K562 (cell line): Measurements from ENCODE around the gene CDH5. TPM values are rescaled to one million over a fixed set of nuclear protein-coding genes. Genes with fewer than 3 reads are reported as not detected.

Experiments
- ATAC-seq: fragments of 200-7000 bp; cut with Tn5 transposase; 3 replicates; pipeline ENCODE4 v1.9.1; 2020; ENCODE audit warnings: moderate library complexity
- BruUV-seq: library from RNA; stranded (reverse); fragments of 400-500 nt; replicated peaks from 2 replicates; lab custom pipeline; 2021; lab: Mats Ljungman, UMichigan
- CTCF ChIA-PET: fragments of 300-600 bp; formaldehyde crosslinking; extraction: SDS; loops from one replicate; lab custom pipeline; 2021; ENCODE audit warnings: low intra/inter-chr PET ratio; lab: Yijun Ruan, JAX
- POLR2A ChIA-PET: fragments of 300-600, 350-650 bp; sonication (Branson Sonifier 250); formaldehyde crosslinking; extraction: SDS; loops from one replicate; lab custom pipeline; 2021; ENCODE audit warnings: antibody characterized with exemption, inconsistent platforms; lab: Yijun Ruan, JAX
- DNase-seq, 4 experiments: peaks; one replicate each; pipeline versions ENCODE4 v3.0.0 to v3.0.0-alpha.2; 2011 to 2018; ENCODE audit warnings: low spot score in 3 of 4, mixed read lengths in 3 of 4; ENCODE audit errors: extremely low read depth in 1 of 4
- FAIRE-seq: peaks from 2 replicates; lab custom pipeline; 2011; peaks lifted over from hg19 to GRCh38; lab: Jason Lieb, UNC
- H2AFZ ChIP-seq: 2 replicates; pipeline ENCODE4 v1.6.0; 2011; ENCODE audit warnings: low read depth, low read length, control low read depth, inconsistent platforms
- H3K27ac ChIP-seq: fragments of 200-600 bp; 3 replicates; pipeline ENCODE4 v1.8.0; 2011; ENCODE audit warnings: low read depth, mild to moderate bottlenecking, control low read depth, inconsistent platforms, low read length, moderate library complexity, mixed read lengths; ENCODE audit errors: extremely low read depth
- H3K27me3 ChIP-seq, 2 experiments: fragments of 300-600 bp in 1 of 2; 2 replicates in 1 of 2; 3 replicates in 1 of 2; pipeline versions ENCODE4 v1.6.0 to v1.8.0; 2011; ENCODE audit warnings: inconsistent platforms in 2 of 2, low read length in 2 of 2, mild to moderate bottlenecking in 1 of 2, mixed read lengths in 1 of 2, moderate library complexity in 1 of 2; ENCODE audit not compliant: control insufficient read depth in 2 of 2, insufficient read depth in 2 of 2
- H3K36me3 ChIP-seq: fragments of 300-600 bp; 3 replicates; pipeline ENCODE4 v1.8.0; 2011; ENCODE audit warnings: mild to moderate bottlenecking, low read length, inconsistent platforms; ENCODE audit not compliant: control insufficient read depth, insufficient read depth
- H3K4me1 ChIP-seq, 2 experiments: fragments of 200-600 bp in 1 of 2; replicated peaks in 1 of 2; 2 replicates in 1 of 2; 3 replicates in 1 of 2; pipeline versions ENCODE4 v1.5.1 to v1.8.0; 2011; ENCODE audit warnings: inconsistent platforms in 2 of 2, low read length in 2 of 2, mild to moderate bottlenecking in 1 of 2, mixed read lengths in 1 of 2, moderate library complexity in 1 of 2; ENCODE audit not compliant: control insufficient read depth in 2 of 2, insufficient read depth in 2 of 2
- H3K4me2 ChIP-seq: 2 replicates; pipeline ENCODE4 v1.6.1; 2011; ENCODE audit warnings: low read length, control low read depth, inconsistent platforms, mixed read lengths; ENCODE audit not compliant: insufficient read depth
- H3K4me3 ChIP-seq: fragments of 200-600 bp; sonication (generic), shearing (Covaris generic); 2 replicates; pipeline ENCODE4 v1.5.1; 2016; ENCODE audit warnings: control low read depth, inconsistent platforms
- H3K79me2 ChIP-seq: fragments of 200-600 bp; 3 replicates; pipeline ENCODE4 v1.8.0; 2011; ENCODE audit warnings: low read length, inconsistent platforms; ENCODE audit not compliant: control insufficient read depth, insufficient read depth
- H3K9ac ChIP-seq, 2 experiments: 2 replicates each; pipeline versions ENCODE4 v1.6.0 to v1.6.1; 2011; ENCODE audit warnings: low read depth in 2 of 2, low read length in 2 of 2, control low read depth in 1 of 2, inconsistent platforms in 1 of 2, mild to moderate bottlenecking in 1 of 2, mixed read lengths in 1 of 2; ENCODE audit not compliant: insufficient read depth in 1 of 2
- H3K9me1 ChIP-seq: one replicate; pipeline ENCODE4 v1.6.0; 2011; ENCODE audit warnings: inconsistent platforms, mild to moderate bottlenecking, low read length, moderate library complexity; ENCODE audit not compliant: control insufficient read depth, insufficient read depth
- H3K9me3 ChIP-seq: replicated peaks from 2 replicates; pipeline ENCODE4 v1.5.1; 2011; ENCODE audit warnings: low read depth, low read length, inconsistent platforms; ENCODE audit not compliant: control insufficient read depth, insufficient read depth
- H4K20me1 ChIP-seq: replicated peaks from 2 replicates; pipeline ENCODE4 v1.6.1; 2011; ENCODE audit warnings: low read length, inconsistent platforms, mixed read lengths; ENCODE audit not compliant: control insufficient read depth, insufficient read depth
- CEBPZ ChIP-seq: fragments of 150-350 bp; IDR thresholded peaks from 2 replicates; pipeline ENCODE4 v1.6.1; 2014; ENCODE audit warnings: low read depth, mild to moderate bottlenecking, low read length, borderline replicate concordance
- DACH1 ChIP-seq: fragments of 450-650 bp; IDR thresholded peaks from 2 replicates; pipeline ENCODE4 v1.6.1; 2018; ENCODE audit not compliant: partially characterized antibody
- DEAF1 ChIP-seq: fragments of 450-650 bp; formaldehyde crosslinking; IDR thresholded peaks from 2 replicates; pipeline ENCODE4 v1.4.0; 2020; ENCODE audit warnings: mild to moderate bottlenecking, moderate library complexity
- MAFF ChIP-seq: IDR thresholded peaks from 2 replicates; pipeline ENCODE4 v1.6.1; 2012; ENCODE audit warnings: low read length, improper control_type of control experiment
- MECOM ChIP-seq: fragments of 250-450 bp; sonication (Bioruptor Pico); IDR thresholded peaks from 2 replicates; pipeline ENCODE4 v1.8.0; 2022; ENCODE audit warnings: inconsistent platforms
- MLLT1 ChIP-seq, 2 experiments: fragments of 450-650 bp; IDR thresholded peaks; 2 replicates each; pipeline ENCODE4 v1.6.1; 2016
- MTA2 ChIP-seq: fragments of 450-650 bp; IDR thresholded peaks from 2 replicates; pipeline ENCODE4 v1.6.1; 2016; ENCODE audit warnings: low read depth
- PRPF4 ChIP-seq: fragments of 200-400 bp; formaldehyde crosslinking; IDR thresholded peaks from one replicate; pipeline ENCODE4 v1.6.1; 2017; ENCODE audit warnings: low read length, low read depth, mild to moderate bottlenecking; ENCODE audit not compliant: insufficient read depth, poor library complexity, severe bottlenecking
- RBFOX2 ChIP-seq: fragments of 200-400 bp; formaldehyde crosslinking; IDR thresholded peaks from 2 replicates; pipeline ENCODE4 v1.6.1; 2017; ENCODE audit warnings: low read depth, mild to moderate bottlenecking, low read length, moderate library complexity
- SRSF3 ChIP-seq: fragments of 200-400 bp; formaldehyde crosslinking; IDR thresholded peaks from 2 replicates; pipeline ENCODE4 v1.6.1; 2016; ENCODE audit warnings: mild to moderate bottlenecking, low read length, moderate library complexity; ENCODE audit not compliant: insufficient read depth
- STAG1 ChIP-seq: sonication (generic); formaldehyde crosslinking; IDR thresholded peaks from 2 replicates; pipeline ENCODE4 v1.5.0; 2020; ENCODE audit warnings: missing genetic modification reagents, borderline replicate concordance
- XRCC5 ChIP-seq: fragments of 200-400 bp; formaldehyde crosslinking; IDR thresholded peaks from 2 replicates; pipeline ENCODE4 v1.6.1; 2017; ENCODE audit warnings: low read depth, mild to moderate bottlenecking, low read length
- ZBTB17 ChIP-seq: fragments of 450-650 bp; formaldehyde crosslinking; IDR thresholded peaks from 2 replicates; pipeline ENCODE4 v1.4.0; 2020; ENCODE audit warnings: mild to moderate bottlenecking
- ZNF133 ChIP-seq: fragments of 250-450 bp; sonication (Bioruptor Pico); IDR thresholded peaks from 2 replicates; pipeline ENCODE4 v1.4.0; 2020; ENCODE audit warnings: mild to moderate bottlenecking
- ZNF41 ChIP-seq: fragments of 250-450 bp; sonication (Bioruptor Pico); conservative IDR thresholded peaks from 2 replicates; pipeline ENCODE4 v1.4.0; 2020; ENCODE audit warnings: mild to moderate bottlenecking
- WGBS: fragments of 100-300 bp; shearing (Covaris generic); methylation state at CpG from one replicate; pipeline ENCODE4 v1.1.6; 2016; ENCODE audit warnings: low coverage, mixed read lengths; ENCODE audit not compliant: insufficient coverage; ENCODE audit errors: missing lambda C conversion rate; 5-methylcytosine and 5-hydroxymethylcytosine counted together
- in situ Hi-C: fragments of 300-500 bp; cut with MboI; formaldehyde crosslinking; loops from 4 replicates; pipeline ENCODE4 v1.15.0; 2018; ENCODE audit warnings: inconsistent platforms, mixed read lengths
- intact Hi-C: fragments of 100-400 bp; cut with micrococcal nuclease; formaldehyde crosslinking; loops from 2 replicates; pipeline ENCODE4 v1.14.2; 2022
- polyA plus RNA-seq, 8 experiments: library from polyadenylated mRNA; depleted of rRNA in 4 of 8; stranded (reverse) in 5 of 8; unstranded in 3 of 8; fragments of >200 nt; fragmentation: Nextera tagmentation in 2 of 8; fragmentation: Illumina TruSeq in 1 of 8; extraction: Ambion mirVana in 2 of 8; extraction: Trizol in 1 of 8; gene quantifications; 2 replicates each; pipeline versions ENCODE4 v1.2.1 to v1.2.3, GENCODE V29; 2011 to 2014; ENCODE audit warnings: inconsistent platforms in 1 of 8, missing spikeins in 1 of 8
- total RNA-seq, 7 experiments: library from RNA; depleted of rRNA in 6 of 7; stranded (reverse); fragments of >200 nt in 6 of 7; fragmentation: Illumina TruSeq in 2 of 7; extraction: Trizol in 2 of 7; gene quantifications; 2 replicates each; pipeline versions ENCODE4 v1.2.1 to v1.2.3, GENCODE V29; 2011 to 2021; ENCODE audit warnings: low replicate concordance in 1 of 7

The CDH5 gene
- total and polyA plus RNA-seq, 9 of the 15 experiments (the other 6 are each of a cell fraction or from before 2014, with no cell fraction given) = not detected

GRCh38 chr16:66355526-66355925, 11.0 kb upstream of the CDH5 start:
- intact Hi-C loops = no loop called here

More at GRCh38 chr16:66355526-66355925, 11.0 kb upstream of the CDH5 start:
- BruUV-seq = no TSS peak
- H3K4me3 ChIP-seq = no peak overlapping the region
- FAIRE-seq (no peak), DNase-seq (no peak), ATAC-seq (no peak)
- H3K4me2 ChIP-seq = no peak overlapping the region
- H3K4me1 ChIP-seq = no peaks in the 10 kb centered on the region; a peak in 1 of 5 replicates
- WGBS = 0% methylated on average over 8 of the region's 8 CpGs
- in situ Hi-C loops = no loop called here
- POLR2A ChIA-PET = interaction anchor here (0.6 to 0.8 kb wide), 2 partner anchors 9 to 510 kb away, joined by 3 read pairs; no protein-coding TSS in a partner anchor
- H3K79me2 ChIP-seq = no peaks in the 10 kb centered on the region
- no peak overlapping the region for H2AFZ ChIP-seq
- no peaks in the 10 kb centered on the region for H3K9me1 ChIP-seq
- no peak for TF ChIP-seq ZBTB17 (CRISPR knock-in tag)
- no peak for TF ChIP-seq CEBPZ
- TF ChIP-seq RBFOX2 = no peak
- TF ChIP-seq STAG1 (CRISPR knock-in tag) = no peak
- TF ChIP-seq MAFF = no peak
- no peak for TF ChIP-seq ZNF133 (CRISPR knock-in tag)
- TF ChIP-seq PRPF4 = no peak
- TF ChIP-seq MLLT1 (IDR thresholded peaks at IDR 0.05) = no peak
- no peak for TF ChIP-seq SRSF3
- no peak for TF ChIP-seq DEAF1 (CRISPR knock-in tag)
- TF ChIP-seq DACH1 = no peak
- no peak for TF ChIP-seq XRCC5
- TF ChIP-seq ZNF41 (CRISPR knock-in tag) = no peak
- no peak for TF ChIP-seq MECOM (CRISPR knock-in tag)
- TF ChIP-seq MTA2 = no peak
- TF ChIP-seq, all 486 proteins: peak for 0
- H3K9ac ChIP-seq = no peak overlapping the region
- H3K9me3 ChIP-seq = no peaks in the 10 kb centered on the region
- CTCF ChIA-PET = interaction anchor here (0.7 kb wide), 1 partner anchor 131 kb away, joined by 3 read pairs; no protein-coding TSS in a partner anchor
- H3K36me3 ChIP-seq = no peaks in the 10 kb centered on the region
- H3K27me3 ChIP-seq = peaks cover 3 to 28% of the 10 kb centered on the region in 2 experiments
- H3K27ac ChIP-seq = no peak overlapping the region
- no peaks in the 10 kb centered on the region for H4K20me1 ChIP-seq
